Mammary epithelial cell (primary cell): ENCODE data around the gene FNDC11.
"Not testable (repeated sequence)": the region's sequence is repeated elsewhere in the genome, so short reads cannot be mapped to it uniquely, and the experiment has no call there.

ENCODE experiments used
- EZH2 ChIP-seq: IDR thresholded peaks from 2 replicates; pipeline ENCODE4 v1.6.1; 2012; ENCODE audit warnings: low read length, inconsistent platforms, borderline replicate concordance
- TF ChIP-seq, protein P1 (sequence below), 2 donors: IDR thresholded peaks in 1 of 2; conservative IDR thresholded peaks in 1 of 2; 2 replicates each; pipeline ENCODE4 v1.5.1; 2011 to 2012; ENCODE audit warnings: inconsistent platforms in 2 of 2, low read length in 2 of 2, mild to moderate bottlenecking in 2 of 2, control low read depth in 1 of 2, low read depth in 1 of 2; ENCODE audit not compliant: insufficient read depth in 1 of 2; ENCODE audit errors: extremely low read depth in 1 of 2

DNA sequence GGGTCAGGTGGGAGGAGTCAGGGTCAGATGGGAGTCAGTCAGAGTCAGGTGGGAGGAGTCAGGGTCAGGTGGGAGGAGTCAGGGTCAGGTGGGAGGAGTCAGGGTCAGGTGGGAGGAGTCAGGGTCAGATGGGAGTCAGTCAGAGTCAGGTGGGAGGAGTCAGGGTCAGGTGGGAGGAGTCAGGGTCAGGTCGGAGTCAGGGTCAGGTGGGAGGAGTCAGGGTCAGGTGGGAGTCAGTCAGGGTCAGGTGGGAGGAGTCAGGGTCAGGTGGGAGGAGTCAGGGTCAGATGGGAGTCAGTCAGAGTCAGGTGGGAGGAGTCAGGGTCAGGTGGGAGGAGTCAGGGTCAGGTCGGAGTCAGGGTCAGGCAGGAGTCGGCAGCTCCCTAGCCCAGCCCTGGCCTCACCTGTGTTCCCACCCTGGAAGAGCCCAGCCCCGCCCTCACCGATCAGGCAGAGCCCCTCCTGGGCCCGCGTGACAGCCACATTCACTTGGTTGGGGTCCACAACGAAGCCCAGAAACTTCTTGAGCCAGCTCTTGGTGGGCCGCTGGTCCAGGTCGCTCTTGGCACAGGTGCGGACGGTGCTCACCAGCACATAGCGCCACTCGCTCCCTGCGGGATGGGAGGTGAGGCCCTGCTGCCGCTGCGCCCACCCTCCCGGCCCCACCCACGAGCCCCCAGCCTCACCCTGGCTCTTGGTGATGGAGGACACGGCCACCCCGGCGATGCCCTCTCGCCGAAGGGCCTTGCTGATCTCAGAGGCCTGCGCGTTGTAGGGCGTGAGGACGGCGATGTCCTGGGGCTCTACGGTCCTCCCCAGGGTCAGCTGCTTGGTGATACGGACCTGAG is 5.8 kb downstream of the FNDC11 start:
- TF ChIP-seq, protein P1, sequence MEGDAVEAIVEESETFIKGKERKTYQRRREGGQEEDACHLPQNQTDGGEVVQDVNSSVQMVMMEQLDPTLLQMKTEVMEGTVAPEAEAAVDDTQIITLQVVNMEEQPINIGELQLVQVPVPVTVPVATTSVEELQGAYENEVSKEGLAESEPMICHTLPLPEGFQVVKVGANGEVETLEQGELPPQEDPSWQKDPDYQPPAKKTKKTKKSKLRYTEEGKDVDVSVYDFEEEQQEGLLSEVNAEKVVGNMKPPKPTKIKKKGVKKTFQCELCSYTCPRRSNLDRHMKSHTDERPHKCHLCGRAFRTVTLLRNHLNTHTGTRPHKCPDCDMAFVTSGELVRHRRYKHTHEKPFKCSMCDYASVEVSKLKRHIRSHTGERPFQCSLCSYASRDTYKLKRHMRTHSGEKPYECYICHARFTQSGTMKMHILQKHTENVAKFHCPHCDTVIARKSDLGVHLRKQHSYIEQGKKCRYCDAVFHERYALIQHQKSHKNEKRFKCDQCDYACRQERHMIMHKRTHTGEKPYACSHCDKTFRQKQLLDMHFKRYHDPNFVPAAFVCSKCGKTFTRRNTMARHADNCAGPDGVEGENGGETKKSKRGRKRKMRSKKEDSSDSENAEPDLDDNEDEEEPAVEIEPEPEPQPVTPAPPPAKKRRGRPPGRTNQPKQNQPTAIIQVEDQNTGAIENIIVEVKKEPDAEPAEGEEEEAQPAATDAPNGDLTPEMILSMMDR (conservative IDR thresholded peaks at IDR 0.05 in 1 of 2, IDR thresholded peaks at IDR 0.05 in 1 of 2; ENCODE audit: extremely low read depth in 1 of 2, insufficient read depth in 1 of 2, low read depth in 1 of 2, low read length in 2 of 2): not testable (repeated sequence)
- TF ChIP-seq EZH2: not testable (repeated sequence)
